HCT116 (cell line): Measurements from ENCODE around the gene DEF6. TPM values are rescaled to one million over a fixed set of nuclear protein-coding genes. Genes with fewer than 3 reads are reported as not detected.

Experiments
- ATAC-seq: fragments of 200-7000 bp; cut with Tn5 transposase; 2 replicates; pipeline ENCODE4 v1.9.1; 2020; ENCODE audit warnings: mild to moderate bottlenecking, moderate library complexity
- BruUV-seq: library from RNA; stranded (reverse); fragments of 400-500 nt; replicated peaks from 2 replicates; lab custom pipeline; 2021; lab: Mats Ljungman, UMichigan
- CTCF ChIA-PET: fragments of 300-600 bp; sonication (Branson Sonifier 250); formaldehyde crosslinking; loops from one replicate; lab custom pipeline; 2021; ENCODE audit warnings: antibody characterized with exemption; lab: Charles Lee
- POLR2A ChIA-PET: fragments of 300-600, 350-600 bp; sonication (Branson Sonifier 250); formaldehyde crosslinking; loops from one replicate; lab custom pipeline; 2021; ENCODE audit warnings: antibody characterized with exemption; lab: Charles Lee
- RAD21 ChIA-PET, 2 experiments: fragments of 300-600 bp; sonication (Branson Sonifier 250); formaldehyde crosslinking; loops; one replicate each; lab custom pipeline; 2023; ENCODE audit warnings: low total read pairs in 2 of 2; ENCODE audit not compliant: uncharacterized antibody in 2 of 2, unreplicated experiment in 2 of 2, low non-redundant PET in 1 of 2; lab: Charles Lee
- DNase-seq: peaks from one replicate; pipeline ENCODE4 v3.0.0-alpha.2; 2010; ENCODE audit warnings: low read depth, low spot score
- H2AFZ ChIP-seq: fragments of 200-600 bp; shearing (Covaris generic), sonication (generic); 2 replicates; pipeline ENCODE4 v1.6.1; 2017; ENCODE audit warnings: low read depth, mixed run types, mixed read lengths, antibody characterized with exemption, low read length; ENCODE audit not compliant: poor library complexity, severe bottlenecking
- H3K27ac ChIP-seq: 2 replicates; pipeline ENCODE4 v1.5.1; 2012; ENCODE audit warnings: low read depth, low read length
- H3K27me3 ChIP-seq: fragments of 200-600 bp; sonication (generic); 2 replicates; pipeline ENCODE4 v1.6.1; 2016; ENCODE audit warnings: mixed run types, low read length, mixed read lengths; ENCODE audit not compliant: insufficient read depth
- H3K36me3 ChIP-seq, 2 experiments: fragments of 200-500 bp in 1 of 2; fragments of 200-600 bp in 1 of 2; sonication (Bioruptor generic) in 1 of 2; sonication (generic) in 1 of 2; 2 replicates each; pipeline versions ENCODE4 v1.5.1 to v1.6.1; 2014 to 2016; ENCODE audit warnings: low read length in 2 of 2, inconsistent platforms in 1 of 2, mixed read lengths in 1 of 2, mixed run types in 1 of 2; ENCODE audit not compliant: insufficient read depth in 2 of 2, control insufficient read depth in 1 of 2
- H3K4me1 ChIP-seq, 2 experiments: fragments of 200-600 bp in 1 of 2; sonication (generic) in 1 of 2; 2 replicates each; pipeline versions ENCODE4 v1.5.1 to v1.6.1; 2012 to 2017; ENCODE audit warnings: low read length in 2 of 2, inconsistent platforms in 1 of 2, mild to moderate bottlenecking in 1 of 2, mixed read lengths in 1 of 2, mixed run types in 1 of 2, moderate library complexity in 1 of 2; ENCODE audit not compliant: insufficient read depth in 2 of 2, control insufficient read depth in 1 of 2
- H3K4me2 ChIP-seq: fragments of 200-600 bp; sonication (generic); 2 replicates; pipeline ENCODE4 v1.6.1; 2017; ENCODE audit warnings: mixed run types, low read length, mixed read lengths
- H3K4me3 ChIP-seq, 2 experiments: fragments of 200-600 bp in 1 of 2; sonication (generic) in 1 of 2; replicated peaks in 1 of 2; 2 replicates each; pipeline ENCODE4 v1.5.1; 2011 to 2016; ENCODE audit warnings: low read length in 2 of 2, control low read depth in 1 of 2, low read depth in 1 of 2, mild to moderate bottlenecking in 1 of 2, mixed read lengths in 1 of 2, mixed run types in 1 of 2
- H3K79me2 ChIP-seq: fragments of 200-600 bp; sonication (generic); 2 replicates; pipeline ENCODE4 v1.6.1; 2017; ENCODE audit warnings: mild to moderate bottlenecking, mixed run types, low read length, moderate library complexity, mixed read lengths; ENCODE audit not compliant: insufficient read depth
- H3K9ac ChIP-seq: fragments of 200-600 bp; sonication (generic); 2 replicates; pipeline ENCODE4 v1.6.1; 2016; ENCODE audit warnings: low read length, mixed read lengths
- H3K9me2 ChIP-seq: fragments of 200-600 bp; sonication (generic), shearing (Covaris generic); 2 replicates; pipeline ENCODE4 v1.6.1; 2017; ENCODE audit warnings: mixed run types, mild to moderate bottlenecking, moderate library complexity; ENCODE audit not compliant: insufficient read depth
- H3K9me3 ChIP-seq, 2 experiments: fragments of 200-500 bp in 1 of 2; fragments of 200-600 bp in 1 of 2; sonication (Bioruptor generic) in 1 of 2; sonication (generic) in 1 of 2; 2 replicates each; pipeline ENCODE4 v1.6.1; 2014 to 2017; ENCODE audit warnings: low read length in 2 of 2, mixed read lengths in 2 of 2, inconsistent platforms in 1 of 2, low read depth in 1 of 2, mild to moderate bottlenecking in 1 of 2, mixed run types in 1 of 2, moderate library complexity in 1 of 2; ENCODE audit not compliant: control insufficient read depth in 1 of 2, insufficient read depth in 1 of 2
- H4K20me1 ChIP-seq: fragments of 200-600 bp; sonication (generic), shearing (Covaris generic); 2 replicates; pipeline ENCODE4 v1.6.1; 2017; ENCODE audit warnings: mixed run types, mild to moderate bottlenecking, moderate library complexity; ENCODE audit not compliant: insufficient read depth
- CBX3 ChIP-seq: IDR thresholded peaks from 2 replicates; pipeline ENCODE4 v1.6.1; 2012; ENCODE audit warnings: low read depth
- CEBPB ChIP-seq: IDR thresholded peaks from 2 replicates; pipeline ENCODE4 v1.6.1; 2012; ENCODE audit warnings: low read depth
- CTCF ChIP-seq, 3 experiments: fragments of 200-600 bp in 1 of 3; sonication (generic) in 1 of 3; IDR thresholded peaks in 2 of 3; conservative IDR thresholded peaks in 1 of 3; 2 replicates each; pipeline ENCODE4 v1.5.1; 2012 to 2017; ENCODE audit warnings: low read depth in 2 of 3, low read length in 2 of 3, antibody characterized with exemption in 1 of 3, borderline replicate concordance in 1 of 3, control low read depth in 1 of 3, mild to moderate bottlenecking in 1 of 3, mixed read lengths in 1 of 3, mixed run types in 1 of 3, moderate library complexity in 1 of 3; ENCODE audit not compliant: insufficient read depth in 1 of 3
- ELF1 ChIP-seq: IDR thresholded peaks from 2 replicates; pipeline ENCODE4 v1.6.1; 2012; ENCODE audit warnings: low read depth, borderline replicate concordance
- EZH2 ChIP-seq: fragments of 200-600 bp; sonication (generic); IDR thresholded peaks from 2 replicates; pipeline ENCODE4 v1.6.1; 2017; ENCODE audit warnings: antibody characterized with exemption, mixed run types
- EZH2phosphoT487 ChIP-seq: fragments of 200-600 bp; IDR thresholded peaks from 2 replicates; pipeline ENCODE4 v1.6.1; 2018; ENCODE audit warnings: antibody characterized with exemption, borderline replicate concordance
- POLR2A ChIP-seq: IDR thresholded peaks from 2 replicates; pipeline ENCODE4 v1.7.0; 2011; ENCODE audit warnings: borderline replicate concordance; ENCODE audit not compliant: insufficient read depth, insufficient read length; ENCODE audit errors: extremely low read depth
- POLR2AphosphoS5 ChIP-seq: IDR thresholded peaks from 2 replicates; pipeline ENCODE4 v1.6.1; 2011; ENCODE audit warnings: mild to moderate bottlenecking, low read depth, low read length, moderate library complexity
- REST ChIP-seq: IDR thresholded peaks from 2 replicates; pipeline ENCODE4 v1.6.1; 2012; ENCODE audit warnings: low read depth
- SRF ChIP-seq: IDR thresholded peaks from 2 replicates; pipeline ENCODE4 v1.6.1; 2012; ENCODE audit warnings: low read depth
- TCF7L2 ChIP-seq: IDR thresholded peaks from 2 replicates; pipeline ENCODE4 v1.7.0; 2011; ENCODE audit warnings: borderline replicate concordance, inconsistent platforms; ENCODE audit not compliant: insufficient read depth, insufficient read length; ENCODE audit errors: extremely low read depth
- ZNF274 ChIP-seq: fragments of 200-500 bp; sonication (Bioruptor generic); IDR thresholded peaks from 2 replicates; pipeline ENCODE4 v1.6.1; 2014; ENCODE audit warnings: mild to moderate bottlenecking, low read depth, low read length, inconsistent platforms
- intact Hi-C: fragments of 100-400 bp; cut with micrococcal nuclease; formaldehyde crosslinking; loops from 2 replicates; pipeline ENCODE4 v1.10.0; 2022
- total RNA-seq: library from RNA; stranded (reverse); gene quantifications from one replicate; pipeline ENCODE4 v1.2.1, GENCODE V29; 2021; ENCODE audit not compliant: unreplicated experiment

The DEF6 gene
- total RNA-seq, 1 experiment from 2014 or later, result 40.4 TPM

GRCh38 chr6:35248965-35249364 is 48.7 kb upstream of the DEF6 start:
- H3K4me1 ChIP-seq, result peaks cover 0 to 7% of the 10 kb centered on the region in 2 experiments; a peak in 1 of 4 replicates
- no peaks in the 10 kb centered on the region for H4K20me1 ChIP-seq
- no peak overlapping the region for H3K9ac ChIP-seq
- no peak overlapping the region for H3K4me2 ChIP-seq
- 0 out of 2 replicates have a peak, but pooled peaks cover 3% of the 10 kb centered on the region for H3K79me2 ChIP-seq
- CTCF ChIA-PET, result no interaction called here
- H3K4me3 ChIP-seq, result no peak overlapping the region
- DNase-seq, result no peak
- intact Hi-C loops, result no loop called here
- no peaks in the 10 kb centered on the region for H3K27me3 ChIP-seq
- POLR2A ChIA-PET, result no interaction called here
- H3K27ac ChIP-seq, result no peak overlapping the region
- H2AFZ ChIP-seq, result no peak overlapping the region
- H3K36me3 ChIP-seq, result no peaks in the 10 kb centered on the region
- TF ChIP-seq POLR2AphosphoS5 (no peak), CTCF (IDR thresholded peaks at IDR 0.05 in 2 of 3, conservative IDR thresholded peaks at IDR 0.05 in 1 of 3; ENCODE audit: borderline replicate concordance in 1 of 3, insufficient read depth in 1 of 3, low read depth in 2 of 3, low read length in 2 of 3) (no peak), SRF (no peak), CEBPB (no peak), POLR2A (no peak), CBX3 (no peak), EZH2 (no peak), EZH2phosphoT487 (no peak), REST (no peak), ZNF274 (no peak), ELF1 (no peak), TCF7L2 (no peak)
- TF ChIP-seq, all 23 proteins: peak for 0
- no TSS peak for BruUV-seq
- ATAC-seq, result no peak
- Histone ChIP-seq H3K9me2 (no peaks in the 10 kb centered on the region), H3K9me3 (no peaks in the 10 kb centered on the region)
- RAD21 ChIA-PET, result no interaction called here
